Measurements from ENCODE around the gene CXCR3.
"Not testable (repeated sequence)": the region's sequence is repeated elsewhere in the genome, so short reads cannot be mapped to it uniquely, and the experiment has no call there.

Gene CXCR3

GRCh38 chrX:71615954-71616353 is 2.4 kb downstream of the CXCR3 start:
- no peaks in the 10 kb centered on the region for H3K9me2 ChIP-seq (replicated peaks; ENCODE audit: control insufficient read depth, low read length)
- no peaks in the 10 kb centered on the region for H3K4me1 ChIP-seq (ENCODE audit: control insufficient read depth, low read length)
- H3K9me3 ChIP-seq (ENCODE audit: control insufficient read depth, insufficient read depth, low read length) = no peaks in the 10 kb centered on the region
- H3K4me2 ChIP-seq (ENCODE audit: low read length) = no peak overlapping the region
- no peak overlapping the region for H3K4me3 ChIP-seq (ENCODE audit: low read length)
- no peak overlapping the region for H3K27ac ChIP-seq (ENCODE audit: low read depth, low read length)
- no peaks in the 10 kb centered on the region for H3F3A ChIP-seq (ENCODE audit: control insufficient read depth, insufficient read depth)
- peaks cover 4% of the 10 kb centered on the region; the same call in 1 of the 2 replicates for H3K36me3 ChIP-seq (ENCODE audit: control insufficient read depth, low read length)
- no peaks in the 10 kb centered on the region for H3K79me2 ChIP-seq (ENCODE audit: control insufficient read depth, low read length)
- no peaks in the 10 kb centered on the region for H4K20me1 ChIP-seq (ENCODE audit: control insufficient read depth, insufficient read depth, low read depth, low read length)
- no peaks in the 10 kb centered on the region for H3K27me3 ChIP-seq (ENCODE audit: control insufficient read depth, low read length)
- no peak for TF ChIP-seq CTCF (IDR thresholded peaks at IDR 0.05; ENCODE audit: low read depth, low read length, poor library complexity, severe bottlenecking)

DNA sequence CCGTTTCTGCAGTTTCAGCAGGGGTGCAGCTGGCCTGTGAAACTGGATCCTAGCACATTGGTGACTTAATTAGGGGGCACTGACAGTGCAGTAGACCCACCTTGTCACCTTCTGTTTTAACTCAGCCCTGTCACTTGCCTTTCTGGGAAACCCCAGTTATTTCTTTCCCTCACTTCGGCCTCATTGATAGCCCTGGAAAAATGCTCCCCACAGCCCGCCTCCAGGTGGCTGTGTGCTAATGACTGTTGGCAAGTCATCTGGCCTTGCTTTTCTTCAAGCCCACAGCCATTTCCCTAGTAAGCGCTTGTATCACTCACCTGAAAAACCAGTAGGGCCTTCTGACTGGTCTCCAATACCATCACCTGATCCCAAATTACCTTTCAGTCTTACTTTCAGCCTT is 3.3 kb downstream of the CXCR3 start:
- Histone ChIP-seq H3K4me2 (ENCODE audit: low read length) (no peak overlapping the region), H3K4me3 (ENCODE audit: low read length) (no peak overlapping the region), H3K9me2 (replicated peaks; ENCODE audit: control insufficient read depth, low read length) (no peaks in the 10 kb centered on the region), H3F3A (ENCODE audit: control insufficient read depth, insufficient read depth) (no peaks in the 10 kb centered on the region), H3K27ac (ENCODE audit: low read depth, low read length) (no peak overlapping the region), H3K27me3 (ENCODE audit: control insufficient read depth, low read length) (no peaks in the 10 kb centered on the region), H4K20me1 (ENCODE audit: control insufficient read depth, insufficient read depth, low read depth, low read length) (no peaks in the 10 kb centered on the region), H3K79me2 (ENCODE audit: control insufficient read depth, low read length) (no peaks in the 10 kb centered on the region), H3K4me1 (ENCODE audit: control insufficient read depth, low read length) (no peaks in the 10 kb centered on the region), H3K36me3 (ENCODE audit: control insufficient read depth, low read length) (peaks cover 4% of the 10 kb centered on the region; the same call in 1 of the 2 replicates), H3K9me3 (ENCODE audit: control insufficient read depth, insufficient read depth, low read length) (no peaks in the 10 kb centered on the region)
- TF ChIP-seq CTCF (IDR thresholded peaks at IDR 0.05; ENCODE audit: low read depth, low read length, poor library complexity, severe bottlenecking) (no peak), EZH2phosphoT487 (IDR thresholded peaks at IDR 0.05; ENCODE audit: borderline replicate concordance, low read length) (no peak)

- no peaks in the 10 kb centered on the region for H3K4me1 ChIP-seq (ENCODE audit: control insufficient read depth, low read length)
- no peaks in the 10 kb centered on the region for H3F3A ChIP-seq (ENCODE audit: control insufficient read depth, insufficient read depth)
- H3K79me2 ChIP-seq (ENCODE audit: control insufficient read depth, low read length) = no peaks in the 10 kb centered on the region
- H3K27ac ChIP-seq (ENCODE audit: low read depth, low read length) = no peak overlapping the region
- H3K36me3 ChIP-seq (ENCODE audit: control insufficient read depth, low read length) = peaks cover 13% of the 10 kb centered on the region
- no peaks in the 10 kb centered on the region for H4K20me1 ChIP-seq (ENCODE audit: control insufficient read depth, insufficient read depth, low read depth, low read length)
- H3K9me3 ChIP-seq (ENCODE audit: control insufficient read depth, insufficient read depth, low read length) = no peaks in the 10 kb centered on the region
- no peak overlapping the region for H3K4me3 ChIP-seq (ENCODE audit: low read length)
- TF ChIP-seq CTCF (IDR thresholded peaks at IDR 0.05; ENCODE audit: low read depth, low read length, poor library complexity, severe bottlenecking) (no peak), EZH2phosphoT487 (IDR thresholded peaks at IDR 0.05; ENCODE audit: borderline replicate concordance, low read length) (no peak)
- H3K9me2 ChIP-seq (replicated peaks; ENCODE audit: control insufficient read depth, low read length) = no peaks in the 10 kb centered on the region
- no peak overlapping the region for H3K4me2 ChIP-seq (ENCODE audit: low read length)
- H3K27me3 ChIP-seq (ENCODE audit: control insufficient read depth, low read length) = no peaks in the 10 kb centered on the region
Observed at GRCh38 chrX:71612256-71612655, 6.1 kb downstream of the CXCR3 start.

- peaks cover 17% of the 10 kb centered on the region for H3K36me3 ChIP-seq (ENCODE audit: control insufficient read depth, low read length)
- H4K20me1 ChIP-seq (ENCODE audit: control insufficient read depth, insufficient read depth, low read depth, low read length); H3K9me2 ChIP-seq (replicated peaks; ENCODE audit: control insufficient read depth, low read length); H3K9me3 ChIP-seq (ENCODE audit: control insufficient read depth, insufficient read depth, low read length); H3K27me3 ChIP-seq (ENCODE audit: control insufficient read depth, low read length); H3K79me2 ChIP-seq (ENCODE audit: control insufficient read depth, low read length); H3K4me1 ChIP-seq (ENCODE audit: control insufficient read depth, low read length); H3K4me2 ChIP-seq (ENCODE audit: low read length); H3K27ac ChIP-seq (ENCODE audit: low read depth, low read length); H3K4me3 ChIP-seq (ENCODE audit: low read length); H3F3A ChIP-seq (ENCODE audit: control insufficient read depth, insufficient read depth): not testable (repeated sequence)
Observed at GRCh38 chrX:71611736-71612135, 6.6 kb downstream of the CXCR3 start.
